Adipose tissue (tissue), 3 donors: ENCODE results near the gene POGLUT3. TPM values are rescaled to one million over a fixed set of nuclear protein-coding genes. Genes with fewer than 3 reads are reported as not detected.

Source experiments
- H3K27ac ChIP-seq: one replicate; pipeline ENCODE4 v1.5.1; 2013; ENCODE audit warnings: low read depth, low read length
- WGBS, 3 donors: extraction: QIAGEN DNeasy Blood & Tissue Kit; methylation state at CpG; one replicate each; pipeline ENCODE4 v1.1.7; 2013; 5-methylcytosine and 5-hydroxymethylcytosine counted together
- polyA plus RNA-seq, 3 donors: library from polyadenylated mRNA; stranded (reverse); fragments of 200-250 nt; gene quantifications; one replicate each; pipeline ENCODE4 v1.2.3, GENCODE V29; 2013
- donor health status: healthy with polysubstance abuse.
- donor health status: Bipolar disorder and iron deficiency.
- donor health status: healthy.

POGLUT3 gene, protein sequence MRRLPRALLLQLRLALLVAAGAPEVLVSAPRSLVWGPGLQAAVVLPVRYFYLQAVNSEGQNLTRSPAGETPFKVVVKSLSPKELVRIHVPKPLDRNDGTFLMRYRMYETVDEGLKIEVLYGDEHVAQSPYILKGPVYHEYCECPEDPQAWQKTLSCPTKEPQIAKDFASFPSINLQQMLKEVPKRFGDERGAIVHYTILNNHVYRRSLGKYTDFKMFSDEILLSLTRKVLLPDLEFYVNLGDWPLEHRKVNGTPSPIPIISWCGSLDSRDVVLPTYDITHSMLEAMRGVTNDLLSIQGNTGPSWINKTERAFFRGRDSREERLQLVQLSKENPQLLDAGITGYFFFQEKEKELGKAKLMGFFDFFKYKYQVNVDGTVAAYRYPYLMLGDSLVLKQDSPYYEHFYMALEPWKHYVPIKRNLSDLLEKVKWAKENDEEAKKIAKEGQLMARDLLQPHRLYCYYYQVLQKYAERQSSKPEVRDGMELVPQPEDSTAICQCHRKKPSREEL
- 10 to 100 TPM in 2 of 3 donors, 1 to 10 TPM in 1; 3.5 to 25.9 (median 12.7) TPM for polyA plus RNA-seq

DNA sequence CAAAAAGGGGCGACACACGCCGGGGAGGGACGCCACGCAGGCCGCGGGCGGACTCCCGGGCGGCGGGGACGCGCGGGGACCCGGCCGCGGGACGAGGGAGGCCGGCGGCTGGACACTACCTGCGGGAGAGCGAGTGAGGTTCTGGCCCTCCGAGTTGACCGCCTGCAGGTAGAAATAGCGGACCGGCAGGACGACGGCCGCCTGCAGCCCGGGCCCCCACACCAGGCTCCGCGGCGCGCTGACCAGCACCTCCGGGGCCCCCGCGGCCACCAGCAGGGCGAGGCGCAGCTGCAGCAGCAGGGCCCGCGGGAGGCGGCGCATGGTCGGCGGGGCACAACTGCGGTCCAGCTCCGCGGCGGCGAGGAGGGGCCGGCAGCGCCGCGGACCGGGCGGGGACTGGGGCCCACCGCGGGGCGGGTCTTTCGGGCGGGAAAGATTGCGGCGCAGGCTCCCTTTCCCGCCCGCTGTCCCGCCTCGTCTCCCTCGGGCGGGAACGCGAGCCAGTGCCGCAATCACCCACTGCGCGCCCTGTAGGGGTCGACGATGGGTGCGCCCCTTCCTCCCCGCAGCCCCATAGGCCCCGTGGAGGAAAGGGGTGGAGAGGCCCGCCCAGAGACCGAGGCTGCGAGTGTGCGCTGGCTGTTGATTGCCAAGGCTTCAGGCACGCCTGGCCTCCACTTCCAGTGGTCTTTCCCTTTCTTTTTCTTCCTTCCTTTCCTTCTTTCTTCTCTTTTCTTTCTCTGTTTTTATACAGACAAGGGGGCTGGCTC lies at the start of gene POGLUT3:
POGLUT3 (minus strand) TSS at position 339 of the 770 bp plus-strand sequence; CDS start at position 321, 18 bp downstream.
- WGBS, 3 donors: 0 to 1% (median 0%) methylated on average over 47 to 84 of the region's 84 CpGs

DNA sequence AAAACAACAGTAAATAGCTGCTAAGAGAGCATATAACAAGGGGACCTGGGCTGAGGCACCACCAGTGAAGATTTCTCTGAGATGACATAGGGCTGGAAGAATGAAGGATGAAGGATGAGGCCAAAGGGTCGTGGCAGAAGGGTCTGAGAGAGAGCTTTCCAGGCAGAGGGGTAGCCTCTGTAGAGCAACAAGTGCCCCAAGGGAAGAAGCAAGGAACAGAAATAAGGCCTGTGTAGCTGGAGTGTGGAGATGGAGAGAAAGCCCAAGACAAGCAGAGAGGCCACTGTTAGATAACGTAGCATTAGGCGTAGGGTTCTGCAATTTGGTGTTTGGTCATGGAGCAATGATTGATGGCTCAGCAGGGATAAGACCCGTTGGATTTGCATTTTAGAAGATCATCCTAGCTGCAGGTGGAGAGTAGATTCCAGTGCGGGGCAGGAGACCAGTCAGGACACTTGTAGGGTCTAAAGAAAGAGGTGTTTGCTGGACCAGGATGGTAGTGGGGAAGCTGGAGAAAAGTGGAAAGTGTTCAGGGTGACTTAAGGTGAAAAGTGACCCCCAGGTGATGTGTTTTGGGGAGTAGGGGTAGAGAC lies 47.8 kb upstream of the POGLUT3 start:
- H3K27ac ChIP-seq: no peak overlapping the region
- 73 to 87% (median 74%) methylated on average over 5 of the region's 5 CpGs for WGBS, 3 donors

More for the DNA sequence above, at the start of gene POGLUT3:
- peak within 1 kb of the TSS; percentile 88 for H3K27ac ChIP-seq

DNA sequence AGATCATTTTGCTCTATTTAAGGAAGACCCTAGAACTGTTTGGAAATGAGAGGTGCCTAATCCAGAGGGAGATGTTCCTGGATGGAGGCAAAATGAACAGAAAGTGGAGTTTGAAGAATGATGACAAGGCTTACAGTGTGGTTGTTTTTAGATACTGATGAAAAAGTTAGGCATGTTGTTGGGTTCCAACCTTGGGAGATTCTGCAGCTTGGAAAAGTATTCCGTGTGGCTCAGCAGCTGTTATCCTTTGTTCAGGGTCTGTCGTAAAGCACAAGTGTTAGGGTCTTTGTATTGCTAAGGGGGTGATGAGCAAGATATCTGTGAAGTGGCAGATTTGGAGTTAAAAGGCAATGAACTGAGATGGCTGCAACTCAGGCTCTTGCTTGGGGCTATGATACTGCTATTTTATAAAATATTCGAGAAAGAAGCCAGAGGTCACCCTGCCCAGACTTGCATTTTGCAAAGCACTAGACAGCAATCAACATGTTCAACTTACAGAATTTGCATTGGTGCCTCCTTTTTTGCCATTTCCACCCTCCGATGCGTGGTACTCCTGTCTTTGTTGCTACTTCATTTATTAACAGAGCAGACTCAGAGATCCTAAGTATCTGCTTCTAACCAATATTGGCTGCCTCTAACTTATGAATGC lies 45.3 kb upstream of the POGLUT3 start:
- 80 to 89% (median 86%) methylated on average over 5 of the region's 5 CpGs for WGBS, 3 donors
- no peak overlapping the region for H3K27ac ChIP-seq

DNA sequence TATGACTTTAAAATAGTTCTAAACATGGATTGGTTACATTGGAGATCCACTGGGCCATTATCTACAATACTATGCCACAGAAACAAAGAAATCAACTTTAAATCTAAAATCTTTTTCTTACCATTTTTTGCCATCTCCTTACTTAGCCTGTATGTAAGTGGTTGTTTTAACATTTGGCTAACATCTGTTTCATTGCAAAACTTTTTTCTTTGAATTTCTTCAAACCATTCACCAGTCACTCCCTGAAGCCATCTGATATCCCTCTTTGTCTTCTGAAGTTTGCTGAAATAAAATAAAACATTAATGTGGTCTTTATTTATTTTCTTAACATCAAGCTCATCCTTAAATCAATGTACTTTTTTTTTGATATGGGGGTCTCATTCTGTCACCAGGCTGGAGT lies 43.3 kb upstream of the POGLUT3 start:
- H3K27ac ChIP-seq: no peak overlapping the region

DNA sequence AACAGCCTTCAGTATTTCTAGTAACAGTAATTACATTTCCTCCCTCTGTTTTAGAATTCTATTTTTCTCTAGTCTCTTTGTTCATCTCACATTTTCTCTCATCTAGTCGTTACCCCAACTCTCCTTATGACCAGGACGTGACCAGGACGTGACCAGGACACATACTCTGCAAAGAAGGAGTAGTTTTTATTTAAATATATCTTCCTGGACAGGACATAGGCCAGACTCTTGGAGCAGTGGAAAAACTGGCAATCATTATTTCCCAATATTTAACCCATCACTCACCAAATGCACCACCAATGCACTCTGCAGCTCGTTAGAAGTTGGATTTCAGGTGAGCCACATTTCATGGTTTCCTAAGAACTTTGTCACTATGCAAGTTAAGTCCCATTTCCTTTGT lies 40.3 kb upstream of the POGLUT3 start:
- H3K27ac ChIP-seq: no peak overlapping the region
- WGBS, 3 donors: 58 to 88% (median 73%) methylated on average over 4 of the region's 4 CpGs

DNA sequence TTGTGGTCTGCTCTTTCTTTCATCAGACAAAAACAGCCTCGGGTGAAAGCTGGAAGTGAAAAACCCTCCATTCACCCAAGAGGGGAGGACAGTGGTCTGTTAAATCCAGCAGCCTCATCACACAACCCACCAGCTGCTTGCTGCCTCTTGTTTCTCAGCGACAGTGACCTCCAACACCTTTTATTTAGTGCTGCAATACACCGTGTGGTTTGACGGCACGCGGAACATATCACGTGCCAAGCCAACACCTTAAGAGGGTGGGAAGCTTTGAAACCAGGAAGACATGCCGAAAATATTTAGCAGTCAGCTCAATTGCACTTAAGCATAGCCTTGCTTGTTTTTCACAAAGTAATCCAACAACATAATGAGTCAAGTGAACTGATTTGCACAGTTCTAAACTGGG lies 39.8 kb upstream of the POGLUT3 start:
- no peak overlapping the region for H3K27ac ChIP-seq
- 34 to 53% (median 49%) methylated on average over 8 of the region's 8 CpGs for WGBS, 3 donors

DNA sequence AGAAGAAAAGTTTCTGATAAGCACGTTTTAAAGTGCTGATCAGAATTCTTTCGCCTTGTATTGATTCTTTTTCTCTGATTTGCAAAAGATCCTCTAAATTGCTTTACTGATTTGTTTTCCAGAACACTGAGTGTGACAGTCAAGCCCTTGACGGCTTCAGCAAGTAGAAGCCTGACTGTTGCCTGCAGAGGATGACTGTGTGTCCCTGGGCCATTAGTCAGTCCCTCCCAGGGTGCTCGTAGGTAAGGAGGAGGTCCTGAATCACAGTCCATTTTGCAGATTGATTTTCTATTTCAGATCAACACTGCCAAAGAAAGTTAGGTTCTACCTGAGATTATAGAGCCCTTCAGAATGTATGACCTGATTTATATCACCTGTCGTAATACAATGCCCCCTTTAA lies 38.6 kb upstream of the POGLUT3 start:
- 82 to 85% (median 82%) methylated on average over 5 of the region's 5 CpGs for WGBS, 3 donors
- no peak overlapping the region for H3K27ac ChIP-seq

DNA sequence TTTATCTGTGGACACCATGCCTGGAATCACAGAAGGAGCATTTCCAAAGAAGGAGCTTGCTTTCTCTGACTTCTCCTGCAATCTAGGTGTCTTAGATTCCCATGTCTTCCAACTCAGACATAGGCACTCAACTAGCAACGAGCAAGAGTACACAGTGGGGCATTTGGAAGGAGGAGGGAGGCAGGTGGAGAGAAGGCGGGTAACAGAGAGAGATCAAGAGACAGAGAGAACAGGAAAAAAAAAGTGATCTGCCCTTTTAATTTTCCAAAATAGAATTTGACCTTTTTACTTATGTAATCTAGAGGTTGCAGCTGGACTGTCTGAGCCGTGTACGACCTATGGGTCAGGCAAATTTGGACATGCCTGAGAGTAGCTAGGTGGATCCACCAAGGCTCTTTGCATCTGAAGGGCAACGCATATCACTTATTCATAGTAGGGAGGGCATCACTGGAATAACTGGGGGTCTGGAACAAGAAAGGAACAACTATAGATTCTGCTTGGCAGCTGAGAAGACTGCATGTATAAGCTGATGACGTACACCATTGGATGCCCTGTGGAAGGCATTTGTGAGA lies 37.3 kb upstream of the POGLUT3 start:
- H3K27ac ChIP-seq: no peak overlapping the region
- WGBS, 3 donors: 70 to 89% (median 85%) methylated on average over 6 of the region's 6 CpGs

DNA sequence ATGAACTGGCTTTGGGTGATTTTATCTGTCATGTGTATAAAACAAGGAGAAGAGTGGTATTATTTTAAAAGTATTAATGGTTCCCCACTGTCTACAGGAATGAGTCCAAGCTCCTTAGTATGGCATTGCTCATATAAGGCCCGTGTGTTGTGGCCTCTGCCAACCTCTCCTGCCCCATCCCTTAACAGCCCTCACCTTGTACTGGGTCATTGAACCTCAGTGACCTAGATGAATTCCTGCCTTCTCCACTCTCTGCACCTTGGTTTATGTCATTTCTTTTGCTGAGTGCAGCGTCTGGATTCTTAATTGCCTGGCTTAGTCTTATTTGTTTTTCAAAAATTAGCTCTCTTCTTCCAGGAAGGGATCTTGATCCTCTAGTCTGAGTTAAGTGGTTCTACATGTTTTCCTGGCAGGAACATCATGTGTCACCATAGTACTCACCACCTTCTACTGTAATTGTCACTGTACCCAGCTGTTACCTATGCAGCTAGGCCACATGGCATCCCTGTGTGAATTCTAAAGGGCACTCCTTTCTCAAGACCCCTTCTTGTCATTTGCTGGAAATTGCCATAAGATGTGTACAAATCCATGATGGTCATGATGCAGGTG lies 36.2 kb upstream of the POGLUT3 start:
- 83 to 84% (median 83%) methylated on average over 2 of the region's 2 CpGs for WGBS, 3 donors
- no peak overlapping the region for H3K27ac ChIP-seq

DNA sequence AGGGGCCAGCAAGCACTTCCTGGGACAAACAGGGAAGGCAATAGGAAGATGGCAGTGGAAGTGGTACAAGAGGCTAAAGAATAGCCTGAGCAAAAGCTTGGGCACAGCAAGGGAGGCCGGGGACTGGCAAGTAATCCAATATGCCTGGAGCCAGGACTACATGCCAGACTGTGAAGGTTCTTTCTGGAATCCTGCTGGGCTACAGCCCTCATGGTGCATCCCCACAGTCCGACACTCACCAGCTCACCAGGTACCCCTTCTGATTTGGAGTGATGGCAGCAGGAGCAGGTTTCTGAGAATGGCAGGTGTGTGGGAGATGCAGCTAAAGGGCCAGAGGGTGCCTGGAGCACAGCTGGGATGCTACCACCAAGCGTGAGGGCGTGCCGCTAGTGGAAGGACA lies 32.2 kb upstream of the POGLUT3 start:
- 92 to 100% (median 93%) methylated on average over 5 of the region's 5 CpGs for WGBS, 3 donors
- H3K27ac ChIP-seq: no peak overlapping the region

DNA sequence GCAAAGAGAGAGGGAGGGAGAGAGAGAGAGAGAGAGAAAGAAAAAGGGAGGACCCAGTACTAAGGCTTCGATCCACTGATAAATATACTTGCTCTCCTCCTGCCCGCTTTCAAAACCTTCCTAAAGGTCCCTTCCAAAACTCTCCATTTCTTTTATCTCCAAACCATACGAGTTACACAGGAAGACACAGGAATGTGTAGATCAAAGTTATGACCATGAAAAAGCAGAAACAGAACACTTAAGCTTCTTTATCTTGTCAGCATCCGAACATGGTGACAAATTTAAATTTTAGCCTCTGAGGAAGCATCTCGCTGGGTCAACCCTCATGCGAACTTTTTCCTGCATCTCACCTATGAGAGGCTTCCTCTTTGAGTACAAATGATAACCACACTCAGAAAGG lies 29.2 kb upstream of the POGLUT3 start:
- WGBS, 3 donors: 75 to 88% (median 76%) methylated on average over 6 of the region's 6 CpGs
- no peak overlapping the region for H3K27ac ChIP-seq

DNA sequence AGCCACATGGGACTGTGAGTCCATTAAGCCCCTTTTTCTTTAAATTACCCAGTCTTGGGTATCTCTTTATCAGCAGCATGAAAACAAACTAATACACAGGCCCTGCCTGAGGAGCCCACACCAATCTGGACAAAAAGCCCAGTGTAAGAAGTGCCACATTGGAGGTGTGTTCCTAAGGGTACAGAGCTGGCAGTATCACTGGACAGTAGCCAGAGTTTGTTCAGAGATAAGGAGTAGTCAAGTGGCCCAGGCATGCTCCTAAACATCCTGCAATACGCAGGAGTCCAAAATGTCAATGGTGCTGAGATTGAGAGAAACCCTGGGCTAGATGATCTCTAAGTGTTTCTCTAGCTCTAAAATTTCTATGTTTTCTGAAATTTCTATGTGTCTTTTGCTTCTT lies 27.0 kb upstream of the POGLUT3 start:
- no peak overlapping the region for H3K27ac ChIP-seq
- WGBS, 3 donors: 88 to 92% (median 88%) methylated on average over 1 of the region's 1 CpG

DNA sequence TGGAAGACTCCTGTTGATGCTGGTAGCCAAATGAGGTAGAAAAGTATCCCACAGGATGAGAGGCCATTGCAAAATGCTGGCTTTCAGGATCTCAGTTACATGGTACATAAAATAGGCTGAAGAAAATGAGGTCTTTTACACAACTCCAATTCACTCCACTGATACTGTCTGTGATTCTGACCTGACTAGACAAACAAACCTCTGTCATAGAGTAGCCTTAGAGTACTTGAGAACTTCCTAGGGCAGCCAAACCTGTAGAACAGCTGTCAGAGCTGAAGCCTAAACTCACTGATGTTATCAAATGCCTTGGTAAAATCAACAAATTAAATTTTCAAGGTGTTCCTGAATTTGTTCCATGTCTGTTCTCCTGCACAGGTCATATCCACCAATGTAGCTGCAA lies 26.2 kb upstream of the POGLUT3 start:
- H3K27ac ChIP-seq: no peak overlapping the region

DNA sequence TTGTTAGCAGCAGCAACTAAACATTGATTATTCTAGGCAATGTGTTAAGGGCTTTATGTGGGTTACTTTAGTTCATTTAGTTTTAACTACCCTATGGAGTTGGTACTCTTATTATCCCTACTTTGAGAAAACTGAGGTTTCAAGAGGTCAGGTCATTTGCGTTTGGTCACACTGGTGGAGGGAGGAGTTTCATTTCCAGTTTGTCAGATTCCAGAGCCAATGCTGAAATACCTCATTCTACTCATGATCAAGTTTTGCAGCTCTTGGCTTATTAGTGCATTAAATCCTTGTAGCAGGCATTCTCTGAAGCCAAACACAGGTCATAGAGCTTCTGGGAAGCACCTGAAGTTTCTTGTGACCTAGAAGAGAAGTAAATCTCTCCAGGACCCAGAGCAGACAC lies 24.1 kb upstream of the POGLUT3 start:
- WGBS, 3 donors: 56 to 96% (median 58%) methylated on average over 1 of the region's 1 CpG

DNA sequence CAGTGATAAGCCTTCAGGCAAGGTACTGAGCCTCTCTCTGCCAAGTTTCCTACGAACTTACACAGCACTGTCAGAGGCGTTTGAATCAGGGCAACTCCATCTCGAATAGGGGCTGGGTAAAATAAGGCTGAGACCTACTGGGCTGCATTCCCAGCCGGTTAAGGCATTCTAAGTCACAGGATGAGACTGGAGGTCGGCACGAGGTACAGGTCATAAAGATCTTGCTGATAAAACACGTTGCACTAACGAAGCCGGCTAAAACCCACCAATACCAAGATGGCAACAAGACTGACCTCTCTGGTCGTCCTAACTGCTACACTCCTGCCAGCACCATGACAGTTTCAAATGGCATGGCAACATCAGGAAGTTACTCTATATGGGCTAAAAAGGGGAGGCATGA lies 20.4 kb upstream of the POGLUT3 start:
- WGBS, 3 donors: 69 to 84% (median 79%) methylated on average over 10 of the region's 10 CpGs
- no peak overlapping the region for H3K27ac ChIP-seq

More for the DNA sequence above, 24.1 kb upstream of the POGLUT3 start:
- H3K27ac ChIP-seq: no peak overlapping the region

DNA sequence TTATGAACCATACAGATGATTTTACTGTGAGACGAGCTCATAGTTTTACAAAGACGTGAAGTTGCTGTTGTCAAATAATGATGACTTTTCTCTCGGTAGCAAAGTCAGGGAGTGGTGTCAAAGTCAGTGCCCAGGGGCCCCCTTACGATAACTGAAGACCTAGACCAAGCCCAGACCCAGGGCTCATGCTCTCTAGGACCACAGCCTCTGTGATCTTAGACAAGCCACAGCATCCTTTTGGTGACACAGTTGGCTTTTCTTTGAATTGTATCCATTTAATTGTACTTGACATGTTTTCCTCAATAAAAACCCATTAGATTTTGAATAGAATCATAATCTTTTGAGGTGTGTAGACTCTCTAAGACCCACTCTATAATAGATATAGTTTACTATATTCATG lies 17.9 kb upstream of the POGLUT3 start:
- H3K27ac ChIP-seq: no peak overlapping the region
- 94 to 96% (median 96%) methylated on average over 4 of the region's 4 CpGs for WGBS, 3 donors

DNA sequence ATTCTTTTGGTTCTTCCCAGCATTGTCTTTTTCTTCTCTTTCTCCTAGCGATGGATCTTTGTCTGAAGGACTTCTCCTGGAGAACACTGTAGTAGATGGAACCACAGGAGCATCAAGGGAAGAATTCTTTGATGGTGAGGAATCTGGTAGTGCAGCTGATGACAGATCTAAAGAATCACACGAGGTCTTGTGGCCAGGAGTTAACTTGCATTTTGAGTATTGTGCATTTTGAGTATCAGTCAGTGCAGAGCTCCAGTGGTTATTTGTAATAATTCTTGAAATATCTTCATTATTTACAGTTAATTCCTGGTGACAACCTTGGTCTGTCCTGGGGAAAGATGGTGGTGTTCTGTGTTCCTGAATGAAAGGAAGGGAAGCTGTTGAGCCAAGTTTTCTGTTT lies 14.5 kb upstream of the POGLUT3 start:
- WGBS, 3 donors: 87 to 94% (median 87%) methylated on average over 2 of the region's 2 CpGs
- H3K27ac ChIP-seq: no peak overlapping the region

DNA sequence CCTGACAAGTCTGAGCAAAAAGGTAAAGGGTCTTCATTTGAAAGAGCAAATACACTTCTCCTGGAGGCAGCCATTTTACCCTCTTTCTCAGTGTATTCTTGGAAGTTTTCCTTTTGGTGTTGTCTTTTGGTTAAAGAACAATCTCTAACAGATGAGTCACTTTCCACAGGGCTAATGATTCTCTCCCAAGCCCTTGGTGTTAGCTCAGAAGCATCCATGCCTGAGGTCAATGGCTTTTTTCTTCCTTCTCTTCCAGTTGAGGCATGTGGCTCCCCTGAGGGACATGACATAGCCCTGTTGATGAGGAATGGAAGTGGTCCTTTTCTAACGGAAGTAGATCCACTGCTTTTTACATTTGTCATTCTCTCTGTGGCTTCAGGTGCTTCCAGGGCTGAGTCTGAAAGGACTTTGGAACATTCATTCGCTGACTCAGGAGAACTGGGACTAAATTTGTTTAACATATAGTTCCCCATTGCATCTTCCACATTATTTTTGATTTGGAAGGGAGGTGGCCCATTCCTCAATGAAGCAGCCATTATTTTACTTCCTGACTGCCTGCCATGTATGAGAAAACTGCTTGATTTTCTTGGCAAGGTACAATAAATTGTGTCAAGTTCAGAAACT lies 13.8 kb upstream of the POGLUT3 start:
- WGBS, 3 donors: 83 to 95% (median 85%) methylated on average over 2 of the region's 2 CpGs
- H3K27ac ChIP-seq: no peak overlapping the region
